Neuronal stem cell (in vitro differentiated cells): ENCODE data around the gene EFCAB11.

Experiments used
- DNase-seq: peaks from one replicate; pipeline ENCODE4 v3.0.0-alpha.2; 2013; ENCODE audit warnings: low spot score
- H2AFZ ChIP-seq: one replicate; pipeline ENCODE4 v1.6.1; 2013; ENCODE audit warnings: mild to moderate bottlenecking, low read length, inconsistent platforms
- H2AK5ac ChIP-seq: 2 replicates; pipeline ENCODE4 v1.6.1; 2013; ENCODE audit warnings: low read depth, mild to moderate bottlenecking, inconsistent platforms, low read length, moderate library complexity, mixed read lengths
- H2BK120ac ChIP-seq: 2 replicates; pipeline ENCODE4 v1.6.1; 2013; ENCODE audit warnings: low read depth, mild to moderate bottlenecking, inconsistent platforms, low read length, moderate library complexity, mixed read lengths
- H2BK12ac ChIP-seq: one replicate; pipeline ENCODE4 v1.6.1; 2013; ENCODE audit warnings: low read length, inconsistent platforms
- H2BK15ac ChIP-seq: 2 replicates; pipeline ENCODE4 v1.6.1; 2013; ENCODE audit warnings: mild to moderate bottlenecking, low read length, inconsistent platforms, mixed read lengths
- H2BK5ac ChIP-seq: one replicate; pipeline ENCODE4 v1.6.1; 2013; ENCODE audit warnings: inconsistent platforms, mild to moderate bottlenecking, low read length, moderate library complexity
- H3K14ac ChIP-seq: one replicate; pipeline ENCODE4 v1.6.1; 2013; ENCODE audit warnings: low read length, inconsistent platforms
- H3K18ac ChIP-seq: 2 replicates; pipeline ENCODE4 v1.6.1; 2013; ENCODE audit warnings: low read length, inconsistent platforms
- H3K23ac ChIP-seq: 2 replicates; pipeline ENCODE4 v1.6.1; 2013; ENCODE audit warnings: low read depth, mild to moderate bottlenecking, mixed read lengths, low read length, inconsistent platforms; ENCODE audit not compliant: poor library complexity
- H3K27ac ChIP-seq: replicated peaks from 3 replicates; pipeline ENCODE4 v1.5.1; 2013; ENCODE audit warnings: low read length, inconsistent platforms
- H3K27me3 ChIP-seq, 3 experiments: 2 replicates each; pipeline ENCODE4 v1.6.1; 2013; ENCODE audit warnings: low read length in 3 of 3, mild to moderate bottlenecking in 2 of 3, inconsistent platforms in 1 of 3, low read depth in 1 of 3, mixed read lengths in 1 of 3, moderate library complexity in 1 of 3; ENCODE audit not compliant: control insufficient read depth in 3 of 3, insufficient read depth in 3 of 3
- H3K36me3 ChIP-seq, 2 donors: replicated peaks in 1 of 2; 2 replicates each; pipeline ENCODE4 v1.6.1; 2013; ENCODE audit warnings: low read length in 2 of 2; ENCODE audit not compliant: control insufficient read depth in 2 of 2, insufficient read depth in 2 of 2
- H3K4ac ChIP-seq: 2 replicates; pipeline ENCODE4 v1.6.1; 2013; ENCODE audit warnings: inconsistent platforms, mild to moderate bottlenecking, low read length, moderate library complexity
- H3K4me1 ChIP-seq, 2 donors: 1 replicate in 1 of 2; 2 replicates in 1 of 2; pipeline ENCODE4 v1.6.1; 2013; ENCODE audit warnings: low read length in 2 of 2, low read depth in 1 of 2; ENCODE audit not compliant: control insufficient read depth in 2 of 2, insufficient read depth in 1 of 2
- H3K4me2 ChIP-seq: one replicate; pipeline ENCODE4 v1.6.1; 2013; ENCODE audit warnings: mild to moderate bottlenecking, low read length, inconsistent platforms; ENCODE audit not compliant: insufficient read depth, poor library complexity, severe bottlenecking
- H3K4me3 ChIP-seq, 2 donors: 2 replicates each; pipeline ENCODE4 v1.5.1; 2013; ENCODE audit warnings: low read length in 2 of 2, mild to moderate bottlenecking in 2 of 2, inconsistent platforms in 1 of 2, moderate library complexity in 1 of 2
- H3K79me1 ChIP-seq: one replicate; pipeline ENCODE4 v1.6.1; 2013; ENCODE audit warnings: low read depth, mild to moderate bottlenecking, inconsistent platforms, low read length, moderate library complexity
- H3K9ac ChIP-seq: one replicate; pipeline ENCODE4 v1.6.1; 2013; ENCODE audit warnings: mild to moderate bottlenecking, low read depth, low read length, inconsistent platforms; ENCODE audit not compliant: poor library complexity
- H3K9me3 ChIP-seq, 2 donors: replicated peaks in 1 of 2; 2 replicates each; pipeline versions ENCODE3 to v1.6.1; 2013; ENCODE audit warnings: low read length in 2 of 2, mild to moderate bottlenecking in 2 of 2, inconsistent platforms in 1 of 2, low read depth in 1 of 2, mixed read lengths in 1 of 2, moderate library complexity in 1 of 2; ENCODE audit not compliant: control insufficient read depth in 2 of 2, insufficient read depth in 1 of 2
- H4K8ac ChIP-seq: one replicate; pipeline ENCODE4 v1.6.1; 2013; ENCODE audit warnings: low read depth, mild to moderate bottlenecking, inconsistent platforms, low read length, moderate library complexity
- H4K91ac ChIP-seq: one replicate; pipeline ENCODE4 v1.6.1; 2013; ENCODE audit warnings: low read length, low read depth, mild to moderate bottlenecking, inconsistent platforms; ENCODE audit not compliant: poor library complexity
- WGBS, 2 donors: extraction: QIAGEN DNeasy Blood & Tissue Kit; methylation state at CpG; one replicate each; pipeline ENCODE4 v1.1.7; 2013; ENCODE audit warnings: missing lambda C conversion rate in 2 of 2, mixed read lengths in 1 of 2; ENCODE audit not compliant: insufficient read length in 2 of 2, insufficient replicate concordance in 1 of 2; ENCODE audit errors: extremely low coverage in 2 of 2; 5-methylcytosine and 5-hydroxymethylcytosine counted together

Gene EFCAB11

GRCh38 chr14:89890589-89890988, 63.9 kb downstream of the EFCAB11 start:
- Histone ChIP-seq H3K9me3 (no peaks in the 10 kb centered on the region), H4K8ac (no peak overlapping the region), H4K91ac (no peak overlapping the region), H3K9ac (no peak overlapping the region), H2BK15ac (no peak overlapping the region), H3K36me3 (no peaks in the 10 kb centered on the region), H3K4me3 (no peak overlapping the region), H2BK120ac (no peak overlapping the region), H2AFZ (no peak overlapping the region), H3K27ac (no peak overlapping the region), H2BK5ac (no peak overlapping the region), H3K18ac (no peak overlapping the region), H3K14ac (no peak overlapping the region), H3K23ac (no peak overlapping the region), H3K4me2 (no peak overlapping the region), H2AK5ac (no peak overlapping the region), H3K4ac (no peak overlapping the region), H3K27me3 (no peaks in the 10 kb centered on the region), H2BK12ac (no peak overlapping the region), H3K79me1 (peaks cover 2% of the 10 kb centered on the region), H3K4me1 (no peaks in the 10 kb centered on the region)
- no CpG with 5 or more reads among the region's 4 CpGs for WGBS, 2 donors
- DNase-seq = no peak

- H3K9ac ChIP-seq = no peak overlapping the region
- no peaks in the 10 kb centered on the region for H3K4me1 ChIP-seq
- peaks cover 2% of the 10 kb centered on the region for H3K79me1 ChIP-seq
- no peaks in the 10 kb centered on the region for H3K27me3 ChIP-seq
- no peaks in the 10 kb centered on the region for H3K36me3 ChIP-seq
- H3K4ac ChIP-seq = no peak overlapping the region
- no peak overlapping the region for H2BK120ac ChIP-seq
- H3K14ac ChIP-seq = no peak overlapping the region
- no peak overlapping the region for H2BK5ac ChIP-seq
- H3K4me2 ChIP-seq = no peak overlapping the region
- no peaks in the 10 kb centered on the region for H3K9me3 ChIP-seq
- H2BK15ac ChIP-seq = no peak overlapping the region
- no peak overlapping the region for H4K91ac ChIP-seq
- H2AK5ac ChIP-seq = no peak overlapping the region
- no CpG with 5 or more reads among the region's 4 CpGs for WGBS, 2 donors
- no peak overlapping the region for H2AFZ ChIP-seq
- no peak overlapping the region for H3K23ac ChIP-seq
- H2BK12ac ChIP-seq = no peak overlapping the region
- no peak overlapping the region for H3K18ac ChIP-seq
- no peak overlapping the region for H3K27ac ChIP-seq
- no peak overlapping the region for H4K8ac ChIP-seq
- DNase-seq = no peak
- H3K4me3 ChIP-seq = no peak overlapping the region
Observed at GRCh38 chr14:89889626-89890025, 64.9 kb downstream of the EFCAB11 start.

GRCh38 chr14:89884761-89885160, 69.8 kb downstream of the EFCAB11 start:
- no peak overlapping the region for H3K9ac ChIP-seq
- H4K91ac ChIP-seq = no peak overlapping the region
- H3K4me2 ChIP-seq = no peak overlapping the region
- no peak for DNase-seq
- no peak overlapping the region for H2BK15ac ChIP-seq
- no peak overlapping the region for H3K18ac ChIP-seq
- H3K4me3 ChIP-seq = no peak overlapping the region
- no peak overlapping the region for H2BK12ac ChIP-seq
- H3K27me3 ChIP-seq = no peaks in the 10 kb centered on the region
- no CpG with 5 or more reads among the region's 2 CpGs for WGBS, 2 donors
- no peak overlapping the region for H4K8ac ChIP-seq
- H3K27ac ChIP-seq = no peak overlapping the region
- no peak overlapping the region for H2BK120ac ChIP-seq
- no peaks in the 10 kb centered on the region for H3K36me3 ChIP-seq
- no peaks in the 10 kb centered on the region for H3K79me1 ChIP-seq
- no peak overlapping the region for H2AFZ ChIP-seq
- H2BK5ac ChIP-seq = no peak overlapping the region
- no peak overlapping the region for H3K14ac ChIP-seq
- H2AK5ac ChIP-seq = no peak overlapping the region
- no peak overlapping the region for H3K23ac ChIP-seq
- H3K4me1 ChIP-seq = no peaks in the 10 kb centered on the region
- H3K9me3 ChIP-seq = no peaks in the 10 kb centered on the region
- H3K4ac ChIP-seq = no peak overlapping the region

GRCh38 chr14:89881839-89882238, 72.7 kb downstream of the EFCAB11 start:
- Histone ChIP-seq H3K27me3 (no peaks in the 10 kb centered on the region), H3K18ac (no peak overlapping the region), H2AK5ac (no peak overlapping the region), H3K27ac (no peak overlapping the region), H2BK12ac (no peak overlapping the region), H3K36me3 (no peaks in the 10 kb centered on the region), H2AFZ (no peak overlapping the region), H3K23ac (no peak overlapping the region), H2BK5ac (no peak overlapping the region), H3K4me3 (no peak overlapping the region), H2BK120ac (no peak overlapping the region), H3K9me3 (no peaks in the 10 kb centered on the region), H3K4me1 (no peaks in the 10 kb centered on the region), H2BK15ac (no peak overlapping the region), H3K14ac (no peak overlapping the region), H4K91ac (no peak overlapping the region), H3K9ac (no peak overlapping the region), H4K8ac (no peak overlapping the region), H3K4me2 (no peak overlapping the region), H3K4ac (no peak overlapping the region), H3K79me1 (no peaks in the 10 kb centered on the region)
- WGBS, 2 donors = no CpG with 5 or more reads among the region's 1 CpG
- no peak for DNase-seq
